Medulla oblongata (tissue), 1 donor: Measurements from ENCODE around the gene LRMDA.

Source experiments
- DNase-seq: peaks from one replicate; pipeline ENCODE4 v3.0.0-alpha.2; 2015; ENCODE audit errors: extremely low spot score

The LRMDA gene

GRCh38 chr10:76433161-76434005, 1002.0 kb downstream of the LRMDA start:
- no peak for DNase-seq

GRCh38 chr10:76435157-76435556, 1003.7 kb downstream of the LRMDA start:
- DNase-seq: no peak

GRCh38 chr10:76436401-76436811, 1005.0 kb downstream of the LRMDA start:
- DNase-seq: no peak

GRCh38 chr10:76436981-76437380, 1005.6 kb downstream of the LRMDA start:
- DNase-seq: no peak

- no peak for DNase-seq
These were observed 1009.0 kb downstream of the LRMDA start for GRCh38 chr10:76440426-76440825.

GRCh38 chr10:76442113-76442512, 1010.7 kb downstream of the LRMDA start:
- no peak for DNase-seq

- peak; percentile 18 for DNase-seq
These were observed 1012.8 kb downstream of the LRMDA start for GRCh38 chr10:76444034-76444800.

GRCh38 chr10:76447578-76447977, 1016.2 kb downstream of the LRMDA start:
- DNase-seq: no peak

- DNase-seq: no peak
These were observed 1020.5 kb downstream of the LRMDA start for GRCh38 chr10:76451911-76452310.

- DNase-seq: no peak
These were observed 1021.9 kb downstream of the LRMDA start for GRCh38 chr10:76453332-76453731.

- no peak for DNase-seq
These were observed 1022.6 kb downstream of the LRMDA start for GRCh38 chr10:76453997-76454396.

- DNase-seq: no peak
These were observed 1023.2 kb downstream of the LRMDA start for GRCh38 chr10:76454506-76455140.

GRCh38 chr10:76456197-76456596, 1024.8 kb downstream of the LRMDA start:
- no peak for DNase-seq

GRCh38 chr10:76459016-76459730, 1027.7 kb downstream of the LRMDA start:
- peak; percentile 12 for DNase-seq

- DNase-seq: no peak
These were observed 1029.6 kb downstream of the LRMDA start for GRCh38 chr10:76461024-76461423.

GRCh38 chr10:76463111-76463510, 1031.7 kb downstream of the LRMDA start:
- no peak for DNase-seq

- DNase-seq: no peak
These were observed 1035.5 kb downstream of the LRMDA start for GRCh38 chr10:76466836-76467503.

GRCh38 chr10:76469675-76470074, 1038.3 kb downstream of the LRMDA start:
- DNase-seq: no peak

- DNase-seq: no peak
These were observed 1047.8 kb downstream of the LRMDA start for GRCh38 chr10:76479103-76479790.

GRCh38 chr10:76481178-76481577, 1049.8 kb downstream of the LRMDA start:
- DNase-seq: no peak

GRCh38 chr10:76487582-76487981, 1056.2 kb downstream of the LRMDA start:
- DNase-seq: no peak
